ENCODE measurements around the gene TLNRD1.

Gene TLNRD1

DNA sequence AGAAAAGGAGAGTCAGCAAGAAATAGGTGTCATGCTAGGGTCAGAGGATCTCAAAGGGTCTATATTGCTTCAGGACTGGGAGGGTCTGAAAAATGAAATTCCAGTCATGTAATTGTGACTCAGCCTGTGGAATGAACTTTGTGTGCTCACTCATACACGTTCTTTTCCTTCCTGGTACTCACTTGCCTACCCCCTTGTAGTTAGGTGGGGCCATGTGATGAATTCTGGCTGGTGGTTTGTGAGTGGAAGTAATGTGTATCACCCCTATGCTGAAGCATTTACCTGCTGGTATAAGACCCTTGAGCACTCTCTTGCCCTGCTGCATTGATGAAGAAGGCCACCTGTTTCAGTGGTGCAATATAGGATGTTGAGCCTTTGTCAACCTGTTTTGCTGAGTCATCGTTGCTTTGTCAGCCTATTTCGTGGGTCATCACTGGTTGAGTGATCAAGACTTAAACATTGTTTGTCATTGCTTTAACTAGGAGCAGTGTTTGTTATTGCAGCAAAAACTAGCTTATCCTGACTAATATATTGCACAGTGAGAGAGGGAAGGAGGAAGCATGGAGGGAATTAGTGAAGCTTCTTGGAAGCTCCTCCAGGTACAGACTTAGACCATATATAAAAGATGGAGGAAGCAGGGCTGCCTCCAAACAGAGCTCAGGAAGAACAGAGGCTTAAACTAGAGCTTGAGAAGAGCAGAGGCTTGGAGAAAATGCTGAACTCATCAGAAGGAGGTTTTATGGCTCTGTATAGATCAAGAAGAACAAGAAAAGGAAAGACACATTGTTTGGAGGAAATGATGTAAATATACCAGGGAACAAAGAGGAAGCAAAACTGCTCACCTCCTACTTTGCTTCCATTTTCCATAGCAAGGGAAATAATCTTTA lies 28.9 kb downstream of the TLNRD1 start:
- no peak for DNase-seq (ENCODE audit: low read depth)

DNA sequence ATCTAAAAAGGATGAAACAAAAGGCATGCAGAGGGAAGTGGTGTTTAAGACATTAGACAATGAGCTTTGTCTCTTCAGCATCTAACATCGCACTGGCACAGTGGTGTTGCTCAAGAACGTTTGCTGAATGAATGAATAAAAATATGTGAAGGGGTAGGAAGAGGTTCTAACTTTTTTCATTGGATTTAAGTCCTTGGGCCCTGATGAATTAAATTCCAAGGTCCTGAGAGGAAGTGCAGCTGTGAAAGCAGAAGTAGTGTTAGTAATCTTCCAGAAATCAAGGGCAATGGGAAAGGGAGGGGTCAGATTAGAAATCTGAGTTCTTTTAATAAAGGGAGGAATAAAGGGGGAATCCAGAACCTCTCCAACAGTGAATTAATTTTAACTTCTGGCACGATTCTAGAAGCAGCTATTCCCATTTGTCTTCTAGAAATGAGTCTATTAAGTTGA lies 29.6 kb downstream of the TLNRD1 start:
- no peak for DNase-seq (ENCODE audit: low read depth)

DNA sequence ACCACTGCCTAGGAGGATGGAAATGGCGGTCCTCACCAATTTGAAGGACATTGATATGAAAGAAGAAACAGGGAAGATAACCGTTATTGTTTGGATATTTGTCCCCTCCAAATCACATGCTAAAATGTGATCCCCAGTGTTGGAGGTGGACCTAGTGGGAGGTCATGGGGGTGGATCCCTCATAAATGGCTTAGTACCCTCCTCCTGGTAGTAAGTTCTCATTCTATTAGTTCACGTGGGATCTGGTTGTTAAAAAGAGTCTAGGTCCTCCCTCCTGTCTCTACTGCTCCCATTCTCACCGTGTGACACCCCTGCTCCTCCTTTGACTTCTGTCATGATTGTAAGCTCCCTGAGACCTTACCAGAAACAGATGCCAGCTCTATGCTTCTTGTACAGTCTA lies 30.5 kb downstream of the TLNRD1 start:
- no peak for DNase-seq (ENCODE audit: low read depth)

DNA sequence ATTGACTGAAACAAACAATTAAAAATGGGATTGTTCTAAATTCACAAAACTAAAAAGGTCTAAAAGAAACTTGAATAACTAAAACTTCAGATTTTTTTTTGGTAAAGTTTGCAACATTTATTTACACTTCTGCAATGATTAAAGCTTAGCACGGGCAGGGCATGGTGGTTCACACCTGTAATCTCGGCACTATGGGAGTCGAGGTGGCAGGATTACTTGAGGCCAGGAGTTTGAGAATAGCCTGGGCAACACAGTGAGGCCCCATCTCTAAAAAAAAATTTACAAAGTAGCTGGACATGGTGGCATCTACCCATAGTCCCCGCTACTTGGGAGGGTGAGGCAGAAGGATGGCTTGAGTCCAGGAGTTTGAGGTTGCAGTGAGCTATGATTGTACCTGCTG lies 31.6 kb downstream of the TLNRD1 start:
- no peak for DNase-seq (ENCODE audit: low read depth)

DNA sequence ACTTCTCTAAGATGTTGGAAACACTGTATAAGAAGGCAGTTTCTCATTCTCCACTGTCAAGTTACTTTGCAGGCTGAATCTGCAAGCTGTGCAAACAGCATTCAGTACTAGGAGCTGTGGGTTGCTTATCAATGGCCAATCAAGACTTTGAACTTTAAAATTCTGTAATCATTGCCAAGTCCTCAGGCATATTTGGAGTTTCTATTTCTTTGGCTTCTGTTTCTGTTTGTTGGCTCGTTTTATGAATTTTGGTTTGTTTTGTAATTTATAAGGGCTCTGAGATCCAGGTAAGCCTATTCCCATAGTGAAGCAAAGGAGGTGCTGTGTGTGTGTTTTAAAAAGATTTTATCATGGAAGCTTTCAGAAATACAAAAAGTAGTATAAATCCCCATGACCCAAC lies 32.1 kb downstream of the TLNRD1 start:
- no peak for DNase-seq (ENCODE audit: low read depth)

DNA sequence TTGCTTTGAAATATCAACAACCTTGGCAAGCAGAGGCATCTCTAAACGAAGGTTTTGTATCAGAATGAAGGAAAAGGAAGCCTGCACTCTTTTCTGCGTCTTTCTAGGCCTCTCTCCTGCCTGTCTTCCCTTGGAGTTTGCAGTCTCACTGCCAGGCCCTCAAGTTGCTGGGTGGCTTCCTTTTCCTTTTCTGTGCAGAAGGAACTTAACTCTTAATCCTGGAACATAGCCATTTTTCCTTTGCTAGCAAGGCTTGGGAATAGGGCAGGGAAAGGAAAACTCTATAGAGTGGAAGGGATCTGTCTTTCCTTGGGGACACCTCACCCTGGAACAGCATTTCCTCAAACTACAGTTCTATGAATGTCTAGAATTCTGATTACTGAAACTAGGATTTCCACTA lies 32.8 kb downstream of the TLNRD1 start:
- no peak for DNase-seq (ENCODE audit: low read depth)

DNA sequence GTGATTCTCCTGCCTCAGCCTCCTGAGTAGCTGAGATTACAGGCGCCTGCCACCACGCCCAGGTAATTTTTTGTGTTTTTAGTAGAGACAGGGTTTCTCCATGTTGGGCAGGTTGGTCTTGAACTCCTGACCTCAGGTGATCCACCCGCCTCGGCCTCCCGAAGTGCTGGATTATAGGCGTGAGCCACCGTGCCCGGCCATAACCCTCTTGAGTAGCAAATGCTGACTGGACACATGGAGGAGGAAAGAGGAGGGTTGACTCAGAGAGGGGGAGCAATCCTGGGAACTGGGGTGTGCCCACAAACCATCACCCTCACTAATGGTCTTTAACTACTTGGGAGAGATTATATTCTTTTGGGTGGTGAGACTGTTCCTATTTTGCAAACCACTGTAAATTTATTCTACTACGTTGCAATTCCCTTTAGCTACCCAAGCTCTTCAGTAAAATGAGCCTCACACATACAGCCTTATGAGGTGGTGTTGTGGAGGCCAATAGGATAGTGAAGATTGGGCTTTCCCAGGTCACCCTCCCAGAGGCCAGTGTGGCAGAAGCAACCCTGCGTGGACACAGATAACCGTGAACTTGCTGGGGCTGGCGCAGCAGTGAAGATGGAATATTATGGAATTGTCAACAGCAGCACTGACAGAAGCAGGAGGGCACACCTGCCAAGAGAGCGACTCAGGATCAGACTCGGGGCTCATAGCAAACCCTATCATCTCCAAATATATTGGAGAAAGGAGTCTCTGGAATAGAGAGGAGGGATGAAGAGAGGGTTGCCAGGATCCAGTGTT lies 37.4 kb downstream of the TLNRD1 start:
- DNase-seq (ENCODE audit: low read depth), result no peak

DNA sequence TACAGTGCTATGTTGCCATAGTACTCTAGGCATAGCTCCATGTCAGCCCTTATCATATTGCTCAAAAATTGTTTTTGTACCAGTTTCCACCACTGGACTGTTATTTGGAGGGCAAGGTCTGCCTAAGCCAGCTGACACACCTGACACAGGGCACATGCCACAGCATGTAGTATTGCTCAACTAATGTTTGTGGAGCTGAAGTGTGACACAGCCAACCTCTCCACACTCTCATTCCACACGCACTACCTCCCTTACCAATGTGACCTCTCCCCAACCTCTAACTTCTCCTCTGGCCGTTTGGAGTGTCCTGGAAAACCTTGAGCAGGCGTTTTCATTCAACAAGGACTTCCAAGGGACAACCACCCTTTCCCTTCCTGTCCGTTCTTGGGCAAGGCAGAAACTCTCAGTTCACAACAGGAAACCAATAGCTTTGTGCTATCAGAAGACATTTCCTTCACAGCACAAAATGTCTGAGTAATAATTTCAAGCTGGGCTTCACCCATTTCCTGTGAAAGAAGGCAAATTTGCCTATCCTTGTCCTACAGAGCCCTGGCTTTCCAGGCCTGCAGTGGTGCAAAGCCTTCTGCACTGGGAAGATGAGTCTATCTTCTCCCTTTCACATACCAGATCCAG lies 38.4 kb downstream of the TLNRD1 start:
- no peak for DNase-seq (ENCODE audit: low read depth)

DNA sequence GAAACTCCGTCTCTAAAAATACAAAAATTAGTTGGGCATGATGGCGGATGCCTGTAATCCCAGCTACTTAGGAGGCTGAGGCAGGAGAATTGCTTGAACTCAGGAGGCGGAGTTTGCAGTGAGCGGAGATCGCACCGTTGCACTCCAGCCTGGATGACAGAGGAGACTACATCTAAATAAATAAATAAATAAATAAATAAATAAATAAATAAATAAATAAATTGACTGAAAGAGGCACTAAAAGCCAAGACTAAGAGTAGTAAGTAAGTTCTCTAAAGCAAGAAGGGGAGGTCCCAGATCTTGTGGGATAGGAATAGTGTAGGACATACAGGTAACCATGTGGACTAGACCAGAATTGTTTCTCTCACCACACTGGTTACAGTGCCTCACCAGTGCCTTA lies 40.0 kb downstream of the TLNRD1 start:
- no peak for DNase-seq (ENCODE audit: low read depth)

DNA sequence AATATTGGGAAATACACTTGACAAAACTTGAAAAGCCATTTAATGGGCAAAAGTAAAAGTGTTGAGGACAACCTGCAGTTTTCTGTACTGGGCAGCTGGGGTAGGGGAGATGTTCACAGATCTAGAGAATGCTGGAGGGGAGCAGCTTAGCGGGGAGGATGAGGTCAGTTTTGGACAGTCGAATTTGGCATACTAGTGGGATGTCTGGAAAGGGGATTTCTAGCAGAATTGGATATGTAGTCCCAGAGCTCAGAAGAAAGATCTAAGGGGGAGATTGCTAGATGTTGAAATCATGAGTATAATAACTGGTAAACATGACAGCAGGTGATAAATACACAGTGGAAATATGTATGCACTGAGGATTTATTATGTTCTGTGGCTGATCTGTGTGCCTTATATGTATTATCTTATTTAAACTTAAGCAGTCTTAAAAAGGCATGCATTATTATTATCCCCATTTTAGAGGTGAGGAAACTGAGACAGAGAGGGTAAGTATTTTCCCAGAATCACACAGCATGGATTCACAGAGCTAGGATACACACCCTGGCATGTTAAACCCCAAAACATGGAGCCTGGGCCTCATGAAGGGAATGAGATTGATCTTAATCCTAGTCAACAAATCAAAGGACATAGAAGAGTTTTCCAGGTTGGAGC lies 42.7 kb downstream of the TLNRD1 start:
- DNase-seq (ENCODE audit: low read depth), result no peak

DNA sequence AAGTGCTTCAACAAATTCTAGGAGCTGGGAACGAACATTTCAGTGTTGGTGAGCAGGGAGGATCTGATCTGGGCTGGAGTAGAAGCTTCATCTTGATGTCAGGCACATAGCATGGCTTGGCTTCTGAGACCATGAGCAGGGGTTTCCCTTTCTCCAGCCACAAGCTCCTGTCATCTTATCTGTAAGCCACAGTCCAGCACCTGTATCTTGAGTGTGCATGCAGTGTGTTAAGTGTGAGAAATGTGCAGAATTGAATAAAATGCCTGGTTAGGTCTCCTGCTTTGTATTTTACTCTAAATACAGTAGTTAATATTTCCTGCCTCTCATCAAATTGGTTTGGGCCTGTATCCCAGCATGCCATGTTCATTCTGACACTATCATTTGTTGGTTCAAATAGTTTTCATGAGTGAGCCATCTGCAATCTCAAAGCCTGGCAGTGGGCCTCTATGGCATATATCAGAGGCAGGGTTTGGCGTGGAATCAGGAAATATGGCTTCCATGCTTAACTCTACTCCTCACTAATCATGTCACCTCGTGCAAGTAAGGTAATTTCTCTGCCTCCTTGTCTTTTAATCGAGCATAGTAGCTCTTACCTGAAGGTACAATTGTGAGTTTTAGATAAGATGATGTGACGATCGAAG lies 43.3 kb downstream of the TLNRD1 start:
- DNase-seq (ENCODE audit: low read depth), result no peak

DNA sequence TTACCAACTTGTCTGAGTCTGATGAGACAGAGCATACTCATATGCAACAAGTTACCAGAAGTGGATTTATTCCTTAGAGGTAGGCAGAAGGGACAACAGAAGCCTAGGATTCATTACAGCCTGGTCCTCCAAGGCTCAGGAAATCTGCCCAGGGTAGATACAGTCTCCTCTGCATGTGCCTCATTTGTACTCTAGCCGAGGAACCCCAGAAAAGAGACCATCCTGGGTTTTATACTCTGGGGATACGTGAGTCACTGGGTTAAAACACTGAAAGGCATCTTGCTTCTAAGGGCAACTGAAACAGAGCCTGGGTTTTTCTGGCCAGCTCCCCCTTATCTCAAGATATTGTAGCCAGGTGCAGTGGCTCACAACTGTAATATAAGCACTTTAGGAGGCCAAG lies 45.6 kb downstream of the TLNRD1 start:
- no peak for DNase-seq (ENCODE audit: low read depth)

DNA sequence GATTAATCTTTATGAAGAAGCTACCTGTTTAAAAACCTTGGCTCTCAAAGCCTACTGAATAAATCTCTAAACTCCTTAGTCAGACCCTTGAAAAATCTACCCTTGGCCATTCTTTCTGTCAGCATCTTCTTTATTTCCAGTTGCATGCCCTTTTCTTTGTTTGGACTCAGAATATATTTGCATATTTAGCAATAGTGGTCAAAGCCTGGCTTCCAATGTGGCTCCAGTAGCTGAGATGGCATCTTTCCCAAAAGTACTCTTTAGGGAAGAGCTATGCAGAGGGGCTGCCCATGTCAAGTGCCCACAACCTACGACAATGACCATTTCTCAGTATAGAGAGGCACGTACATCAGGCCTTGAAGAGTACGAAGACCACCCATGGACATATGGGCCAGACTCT lies 47.2 kb downstream of the TLNRD1 start:
- DNase-seq (ENCODE audit: low read depth), result no peak

DNA sequence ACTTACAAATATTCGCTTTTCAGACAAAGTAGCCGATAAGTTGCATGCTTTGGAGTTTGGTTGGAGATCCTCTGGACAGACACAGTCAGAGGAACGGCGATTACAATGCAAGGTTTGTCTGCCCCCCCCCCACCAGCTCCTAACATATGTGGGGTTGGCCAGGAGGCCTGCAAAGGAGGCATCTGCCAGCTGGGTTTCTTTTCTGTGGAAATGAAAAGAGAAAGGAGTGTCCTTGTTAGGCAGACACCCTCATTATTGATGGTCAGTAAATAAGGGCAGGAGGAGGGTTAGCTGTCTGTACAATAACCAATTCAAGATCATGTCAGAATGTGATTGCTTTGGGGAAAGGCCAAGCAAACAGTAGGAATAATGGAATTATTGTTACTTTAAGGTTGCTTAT lies 49.1 kb downstream of the TLNRD1 start:
- DNase-seq (ENCODE audit: low read depth), result no peak

DNA sequence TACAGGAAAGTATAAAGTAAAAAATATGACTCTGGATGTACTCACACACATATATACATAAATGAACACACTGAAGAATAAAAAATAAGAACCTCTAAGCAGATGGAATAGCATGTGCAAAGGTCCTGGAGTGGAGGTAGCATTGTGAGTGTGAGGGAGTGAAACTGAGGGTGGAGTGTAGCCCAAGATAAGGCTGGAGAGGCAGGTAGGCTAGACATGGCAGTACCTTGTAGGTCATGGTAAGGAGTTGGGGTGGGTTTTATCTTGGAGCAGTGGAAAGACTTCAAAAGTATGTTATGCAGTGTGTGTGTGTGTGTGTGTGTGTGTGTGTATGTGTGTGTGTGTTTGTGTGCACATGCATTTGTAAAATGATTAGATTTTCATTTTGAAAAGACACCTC lies 49.5 kb downstream of the TLNRD1 start:
- DNase-seq (ENCODE audit: low read depth), result no peak

DNA sequence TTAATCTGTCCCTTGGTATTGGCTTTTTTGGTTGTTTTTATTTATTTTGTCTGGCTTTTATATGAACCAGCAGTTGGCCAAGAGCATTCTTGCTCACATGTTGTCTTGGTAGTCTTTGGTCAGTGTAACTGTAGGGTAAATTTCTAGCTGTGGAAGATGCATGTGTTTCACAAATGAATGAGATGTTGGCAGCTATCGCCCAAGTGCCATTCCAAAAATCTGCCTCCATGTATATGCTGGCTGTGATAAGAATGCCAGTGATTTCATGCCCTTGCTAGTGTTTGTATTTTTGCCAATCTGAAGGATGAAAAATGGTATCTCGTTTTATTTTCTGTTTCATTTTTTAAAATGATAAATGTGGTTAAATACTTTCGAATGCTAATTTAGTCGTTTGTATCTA lies 50.1 kb downstream of the TLNRD1 start:
- DNase-seq (ENCODE audit: low read depth), result no peak

DNA sequence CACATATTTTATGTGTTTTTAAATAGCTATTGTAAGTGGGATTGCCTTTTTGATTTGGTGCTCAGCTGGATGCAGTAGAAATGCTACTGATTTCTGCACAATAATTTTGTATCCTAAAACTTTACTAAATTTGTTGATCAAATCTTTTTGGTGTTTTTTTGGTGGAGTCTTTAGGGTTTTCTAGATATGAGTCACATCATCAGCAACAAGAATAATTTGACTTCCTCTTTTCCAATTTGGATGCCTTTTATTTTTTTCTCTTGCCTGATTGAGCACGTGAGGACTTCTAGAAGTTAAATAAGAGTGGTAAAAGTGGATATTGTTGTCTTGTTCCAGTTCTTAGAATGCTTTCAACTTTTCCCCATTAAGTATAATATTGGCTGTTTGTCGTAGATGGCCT lies 51.3 kb downstream of the TLNRD1 start:
- no peak for DNase-seq (ENCODE audit: low read depth)

DNA sequence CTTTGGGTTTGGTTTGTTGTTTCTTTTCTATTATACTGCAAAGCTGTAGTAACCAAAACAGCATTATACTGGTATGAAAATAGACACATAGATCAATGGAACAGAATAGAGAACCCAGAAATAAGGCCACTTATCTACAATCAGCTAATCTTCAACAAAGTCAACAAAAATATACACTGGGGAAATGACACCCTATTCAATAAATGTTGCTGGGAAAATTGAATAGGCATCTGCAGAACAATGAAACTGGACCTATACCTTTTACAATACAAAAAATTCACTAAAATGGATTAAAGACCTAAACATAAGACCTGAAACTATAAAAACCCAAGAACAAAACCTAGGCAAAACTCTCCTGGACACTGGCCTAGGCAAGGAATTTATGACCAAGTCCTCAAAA lies 52.9 kb downstream of the TLNRD1 start:
- no peak for DNase-seq (ENCODE audit: low read depth)

DNA sequence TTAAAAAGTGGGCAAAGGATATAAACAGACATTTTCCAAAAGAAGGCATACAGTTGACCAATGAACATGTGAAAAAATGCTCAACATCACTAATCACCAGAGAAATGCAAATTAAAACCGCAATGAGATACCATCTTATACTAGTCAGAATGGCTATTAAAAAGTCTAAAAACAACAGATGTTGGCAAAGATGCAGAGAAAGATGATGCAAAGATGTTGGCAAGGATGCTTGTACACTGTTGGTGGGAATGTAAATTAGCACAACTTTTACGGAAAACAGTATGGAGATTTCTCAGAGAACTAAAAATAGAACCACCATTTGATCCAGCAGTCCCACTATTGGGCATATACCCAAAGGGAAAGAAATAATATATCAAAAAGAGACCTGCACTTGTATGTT lies 53.5 kb downstream of the TLNRD1 start:
- DNase-seq (ENCODE audit: low read depth), result no peak

All from stimulated activated CD8-positive, alpha-beta memory T cell treated with anti-CD3 and anti-CD28 coated beads, Interleukin-12 subunit alpha, Interleukin-12 subunit beta, amount 100 ng/mL, for 1 hour (primary cell).